HG03469 (cell line): ENCODE measurements around the gene LARGE2.
"Not testable (repeated sequence)": the region's sequence is repeated elsewhere in the genome, so short reads cannot be mapped to it uniquely, and the experiment has no call there.

ENCODE experiments used
- ATAC-seq: cut with Tn5 transposase; IDR thresholded peaks from one replicate; pipeline ENCODE4 v1.9.1; 2021; ENCODE audit warnings: mild to moderate bottlenecking, moderate library complexity, moderate number of reproducible peaks; ENCODE audit not compliant: unreplicated experiment

LARGE2 gene

GRCh38 chr11:45895553-45896259 is 26.8 kb upstream of the LARGE2 start:
- no peak for ATAC-seq

DNA sequence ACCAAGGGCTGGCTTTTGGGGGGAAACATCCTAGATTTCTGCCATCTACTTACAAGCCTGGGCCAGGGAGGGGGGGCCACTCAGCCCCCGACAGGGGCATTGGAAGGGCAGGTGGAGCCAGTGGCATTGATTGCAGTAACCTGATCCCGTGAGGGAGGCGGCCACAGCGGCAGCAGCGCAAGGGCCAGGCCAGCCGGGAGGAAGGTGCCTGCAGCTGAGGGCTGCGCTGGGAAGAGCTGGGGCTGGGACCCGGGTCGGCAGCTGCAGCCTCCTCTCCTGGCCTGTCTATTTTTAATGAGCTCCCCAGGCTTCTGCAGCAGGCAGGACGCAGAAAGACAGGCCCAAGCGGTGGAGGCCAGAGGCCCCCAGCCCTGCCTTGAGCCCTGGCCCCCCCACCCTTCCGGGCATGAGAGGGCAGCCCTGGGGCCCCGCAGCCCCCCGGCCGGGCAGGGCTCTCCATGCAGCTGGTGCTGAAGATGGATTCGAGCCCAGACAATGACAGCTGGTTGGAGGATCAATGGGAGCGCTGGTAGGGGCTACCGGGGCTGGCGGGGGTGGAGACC is 26.0 kb upstream of the LARGE2 start:
- no peak for ATAC-seq

DNA sequence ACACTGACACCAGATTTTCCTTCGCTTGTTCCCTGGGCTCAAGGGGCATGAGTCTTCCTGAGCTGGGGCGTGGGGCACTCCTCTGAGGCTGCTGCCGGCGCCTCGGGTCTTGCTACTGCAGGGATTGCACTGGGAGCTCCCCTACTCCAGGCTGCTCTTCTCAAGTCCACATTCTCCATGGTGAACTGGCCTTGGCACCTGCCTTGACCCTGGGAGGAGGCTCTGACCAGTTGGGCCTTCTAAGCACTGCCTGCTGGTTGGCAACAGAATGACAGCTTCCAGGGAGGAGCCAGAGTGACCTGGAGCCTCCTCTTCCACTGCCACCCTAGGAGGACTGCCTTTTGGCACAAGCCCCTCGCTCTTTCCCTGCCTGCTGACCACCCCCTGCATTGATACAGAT is 24.9 kb upstream of the LARGE2 start:
- no peak for ATAC-seq

DNA sequence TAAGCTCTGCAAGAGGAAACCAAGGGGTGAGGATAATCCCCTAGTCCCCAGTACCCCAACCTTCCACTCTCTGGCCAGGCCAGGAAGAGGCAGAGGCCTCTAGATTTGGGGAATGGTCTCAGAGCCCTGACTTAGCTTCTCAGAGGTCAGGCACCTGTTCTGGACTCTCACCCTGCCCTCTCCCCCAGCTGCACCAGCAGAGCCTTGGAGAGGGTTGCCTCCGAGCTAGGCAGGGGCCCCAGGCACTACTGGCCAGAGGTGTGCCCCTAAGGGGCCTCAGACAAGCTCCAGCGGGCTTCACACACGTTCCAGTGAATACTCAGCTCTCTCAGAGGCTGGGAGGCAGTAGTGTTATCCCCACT is 23.4 kb upstream of the LARGE2 start:
- no peak for ATAC-seq

DNA sequence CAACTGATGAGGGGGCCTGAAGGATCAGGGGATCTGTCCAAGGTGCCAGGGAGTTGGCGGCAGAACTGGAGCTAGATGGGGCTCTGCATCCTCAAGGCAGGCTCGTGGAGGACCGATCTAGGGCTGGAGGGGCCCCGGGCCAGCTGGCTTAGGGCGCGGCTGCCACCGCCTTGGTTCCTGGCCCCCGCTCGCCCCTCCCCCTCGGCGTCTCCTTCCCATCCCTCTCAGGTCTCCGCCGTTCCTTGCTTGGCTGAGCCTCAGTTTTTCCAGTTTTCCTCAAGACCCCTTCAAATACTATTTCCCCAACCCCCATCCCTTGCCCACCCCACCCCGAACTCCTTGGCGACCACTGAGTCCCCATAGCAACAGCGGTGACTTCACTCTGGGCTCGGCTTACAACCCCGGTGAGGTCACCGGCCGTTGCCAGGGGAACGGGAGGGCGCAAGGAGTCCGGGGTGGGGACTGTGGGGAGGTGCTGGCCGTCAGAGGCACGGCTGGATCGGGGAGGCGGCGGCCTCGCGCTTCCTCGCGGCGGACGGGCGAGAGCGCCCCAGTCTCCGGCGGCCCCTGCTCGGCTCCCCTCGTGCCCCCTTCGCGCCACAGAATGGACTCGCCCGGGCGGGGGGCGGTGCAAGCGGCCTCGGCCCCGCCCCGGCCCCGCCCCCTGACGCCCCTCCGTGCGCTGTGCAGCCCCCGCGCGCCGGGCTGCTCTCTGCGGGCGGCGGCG is 22.8 kb upstream of the LARGE2 start:
- no peak for ATAC-seq

DNA sequence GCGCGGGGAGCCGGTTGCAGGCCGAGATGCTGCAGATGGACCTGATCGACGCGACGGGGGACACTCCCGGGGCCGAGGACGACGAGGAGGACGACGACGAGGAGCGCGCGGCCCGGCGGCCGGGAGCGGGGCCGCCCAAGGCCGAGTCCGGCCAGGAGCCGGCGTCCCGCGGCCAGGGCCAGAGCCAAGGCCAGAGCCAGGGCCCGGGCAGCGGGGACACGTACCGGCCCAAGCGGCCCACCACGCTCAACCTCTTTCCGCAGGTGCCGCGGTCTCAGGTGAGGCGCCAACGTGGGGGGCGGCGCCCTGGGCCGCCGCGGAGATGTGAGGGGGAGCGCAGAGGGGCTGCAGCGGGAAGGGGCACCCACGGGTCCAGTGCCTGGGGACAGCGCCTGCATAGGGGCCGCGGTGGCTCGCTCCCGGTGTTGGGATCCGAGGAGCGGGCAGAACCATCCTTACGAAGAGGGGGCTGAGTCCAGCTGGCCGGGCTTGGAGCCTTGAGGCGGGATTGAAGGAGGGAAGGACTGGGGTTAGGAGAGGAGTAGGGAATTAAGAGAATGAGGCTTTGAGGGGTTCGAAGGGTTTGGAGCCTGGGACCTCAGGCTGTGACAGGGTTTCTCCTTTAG is 22.2 kb upstream of the LARGE2 start:
- not testable (repeated sequence) for ATAC-seq

GRCh38 chr11:45900916-45901617 is 21.4 kb upstream of the LARGE2 start:
- ATAC-seq = no peak

DNA sequence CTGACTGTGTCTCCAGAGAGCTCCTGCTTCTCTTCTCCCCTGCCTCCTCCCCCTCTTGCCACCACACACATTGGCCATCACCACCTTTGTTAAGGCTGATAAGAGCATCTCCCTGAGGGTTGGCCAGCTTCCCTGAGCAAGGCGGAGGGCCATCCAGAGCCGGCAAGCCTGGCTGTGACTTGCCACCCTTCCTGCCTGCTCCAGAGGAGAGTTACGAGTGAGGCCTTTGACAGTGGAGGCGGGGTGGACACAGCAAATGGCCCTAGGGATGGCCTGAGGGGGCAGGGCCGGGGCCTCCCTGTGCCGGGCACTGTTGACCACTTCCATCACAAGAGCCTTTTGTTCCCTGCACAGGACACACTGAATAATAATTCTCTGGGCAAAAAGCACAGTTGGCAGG is 20.8 kb upstream of the LARGE2 start:
- no peak for ATAC-seq

GRCh38 chr11:45902452-45903380 is 19.7 kb upstream of the LARGE2 start:
- ATAC-seq = no peak

DNA sequence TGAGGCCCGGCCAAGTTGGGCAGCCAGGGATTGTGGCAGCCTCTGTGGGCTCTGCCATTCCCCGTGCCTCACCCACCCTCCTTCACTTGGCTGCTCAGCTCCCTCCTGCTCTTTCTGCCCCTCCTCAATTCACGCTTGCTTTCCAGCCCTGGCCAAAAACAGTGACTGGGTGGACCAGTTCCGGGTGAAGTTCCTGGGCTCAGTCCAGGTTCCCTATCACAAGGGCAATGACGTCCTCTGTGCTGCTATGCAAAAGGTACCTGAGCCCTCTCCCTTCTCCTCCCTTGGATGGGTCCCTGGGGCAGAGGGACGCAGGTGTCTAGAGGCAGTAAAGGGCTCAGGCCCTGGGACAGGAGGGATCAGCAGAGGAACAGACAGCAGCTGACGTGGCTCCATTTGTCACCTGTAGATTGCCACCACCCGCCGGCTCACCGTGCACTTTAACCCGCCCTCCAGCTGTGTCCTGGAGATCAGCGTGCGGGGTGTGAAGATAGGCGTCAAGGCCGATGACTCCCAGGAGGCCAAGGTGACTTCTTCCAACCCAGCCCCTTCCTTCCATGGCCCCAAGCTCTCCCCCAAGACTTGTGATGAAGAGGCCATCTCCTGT is 18.0 kb upstream of the LARGE2 start:
- no peak for ATAC-seq

DNA sequence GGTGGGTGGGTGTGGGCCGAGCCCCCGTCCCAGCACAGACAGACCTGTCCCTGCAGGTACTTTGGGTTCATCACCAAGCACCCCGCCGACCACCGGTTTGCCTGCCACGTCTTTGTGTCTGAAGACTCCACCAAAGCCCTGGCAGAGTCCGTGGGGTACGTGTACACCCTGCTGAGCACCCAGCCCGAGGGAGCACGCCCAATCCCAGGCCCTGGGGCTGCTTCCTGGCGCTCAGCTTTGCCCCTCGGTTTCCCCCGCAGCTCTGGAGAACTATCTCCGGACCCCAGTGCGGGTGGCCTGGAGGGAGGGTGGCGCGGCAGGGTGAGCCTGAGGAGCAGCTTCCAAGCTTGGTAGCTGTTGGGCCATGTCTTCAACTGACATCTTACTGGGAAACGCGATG is 17.4 kb upstream of the LARGE2 start:
- no peak for ATAC-seq

- ATAC-seq = not testable (repeated sequence)
Observed at GRCh38 chr11:45905576-45905975, 16.9 kb upstream of the LARGE2 start.

- ATAC-seq = no peak
Observed at GRCh38 chr11:45906096-45906682, 16.3 kb upstream of the LARGE2 start.

- no peak for ATAC-seq
Observed at GRCh38 chr11:45906965-45907611, 15.4 kb upstream of the LARGE2 start, which contains the start of gene FREY1. FREY1 (minus strand) TSS chr11:45907271; CDS start chr11:45907245, 26 bp downstream.

GRCh38 chr11:45907911-45908370 is 14.5 kb upstream of the LARGE2 start:
- no peak for ATAC-seq

DNA sequence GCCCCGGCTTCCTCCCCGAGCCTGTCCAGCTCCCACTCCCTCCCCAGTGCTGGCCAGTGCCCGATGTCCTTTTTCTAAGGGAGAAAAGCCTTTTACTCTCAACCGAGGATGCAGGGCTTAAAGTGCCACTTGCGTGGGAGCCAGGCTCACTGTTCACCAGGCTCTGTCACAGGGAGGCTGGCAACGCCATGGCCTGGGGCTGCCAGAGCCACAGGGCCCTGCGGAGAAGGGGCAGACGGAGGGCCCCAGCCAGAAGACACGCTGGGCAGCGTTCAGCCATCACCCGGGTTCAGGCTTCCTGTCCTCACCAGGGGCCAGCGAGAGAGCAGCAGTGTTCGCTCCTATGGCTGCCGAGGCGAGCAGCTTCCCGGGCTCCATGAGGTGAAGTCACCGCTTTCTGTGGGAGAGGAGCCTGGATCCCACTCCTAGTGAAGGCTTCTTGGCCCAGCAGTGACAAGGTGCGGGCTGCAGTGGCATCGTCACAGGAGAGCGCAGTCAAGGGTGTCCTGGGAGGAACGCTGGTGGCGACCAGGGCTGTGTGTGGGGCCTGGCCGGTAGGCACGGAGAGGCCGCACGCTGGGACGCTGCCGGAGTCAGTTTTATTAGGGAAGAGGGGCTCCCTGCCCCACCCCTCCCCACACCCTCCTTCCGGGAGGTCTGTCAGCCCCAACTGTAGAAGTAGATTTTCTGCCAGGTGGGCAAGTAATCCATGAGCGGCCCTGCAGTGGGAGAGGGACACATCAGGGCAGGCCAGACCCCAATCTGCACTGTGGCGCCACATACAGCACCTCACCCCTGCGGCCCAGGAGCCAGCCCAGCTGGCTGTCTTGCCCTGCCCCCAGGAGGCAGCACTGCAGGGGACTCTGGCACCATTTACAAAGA is 12.6 kb upstream of the LARGE2 start:
- no peak for ATAC-seq

- ATAC-seq = no peak
Observed at GRCh38 chr11:45910623-45911022, 11.8 kb upstream of the LARGE2 start.

GRCh38 chr11:45913514-45913913 is 8.9 kb upstream of the LARGE2 start:
- no peak for ATAC-seq
